ENCODE results near the gene IGF1R. TPM values are rescaled to one million over a fixed set of nuclear protein-coding genes. Genes with fewer than 3 reads are reported as not detected.

IGF1R gene
- total and polyA plus RNA-seq, 2 of the 8 experiments (the other 6 are each of a cell fraction or from before 2014, with no cell fraction given) = 32.9 to 109 TPM

DNA sequence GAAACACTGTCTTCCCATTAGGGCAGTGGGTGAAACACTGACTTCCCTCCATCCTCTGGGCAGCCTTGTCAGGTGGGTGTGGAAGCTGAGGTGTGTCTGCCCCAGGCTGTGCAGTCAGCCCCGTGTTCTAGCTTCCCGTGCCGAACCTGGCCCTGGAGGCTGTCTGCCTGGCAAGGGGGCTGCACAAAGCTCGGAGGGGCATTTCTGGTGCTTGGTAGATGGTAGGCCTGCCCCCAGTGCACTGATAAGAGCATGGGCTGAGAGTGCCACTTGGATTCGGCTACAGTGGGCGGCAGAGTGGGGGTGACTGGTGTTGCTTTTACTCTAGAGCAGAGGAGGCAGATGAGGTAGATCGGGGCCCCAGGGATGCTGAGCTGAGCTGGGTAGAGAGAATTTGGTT, 21.3 kb downstream of the IGF1R start (continued):
- TF ChIP-seq CHD7 (IDR thresholded peaks at IDR 0.05; ENCODE audit: insufficient replicate concordance, low read length) = no peak
- TF ChIP-seq POLR2AphosphoS5 (IDR thresholded peaks at IDR 0.05; ENCODE audit: low read depth, low read length) = no peak
- no peak for TF ChIP-seq CHD1 (IDR thresholded peaks at IDR 0.05; ENCODE audit: low read depth, low read length)
- no peak for TF ChIP-seq KDM5A (IDR thresholded peaks at IDR 0.05; ENCODE audit: low read length)
- no peak for TF ChIP-seq JUND (IDR thresholded peaks at IDR 0.05; ENCODE audit: low read length)
